SK-N-SH (cell line): ENCODE results near the gene NHERF2. TPM values are rescaled to one million over a fixed set of nuclear protein-coding genes. Genes with fewer than 3 reads are reported as not detected.

Experiments used
- CTCF ChIA-PET: fragments of 300-600, 350-600 bp; formaldehyde crosslinking; extraction: SDS; loops from one replicate; lab custom pipeline; 2021; lab: Yijun Ruan, JAX
- POLR2A ChIA-PET: fragments of 350-600 bp; sonication (Branson Sonifier 250); formaldehyde crosslinking; extraction: SDS; loops from one replicate; lab custom pipeline; 2020; ENCODE audit warnings: antibody characterized with exemption, inconsistent platforms; lab: Yijun Ruan, JAX
- DNase-seq: peaks from one replicate; pipeline ENCODE4 v3.0.0; 2012
- H2AFZ ChIP-seq: fragments of 200-600 bp; sonication (generic); 2 replicates; pipeline ENCODE4 v1.8.1; 2016; ENCODE audit warnings: antibody characterized with exemption, mild to moderate bottlenecking, low read depth
- H3F3A ChIP-seq: fragments of 200-600 bp; sonication (generic); replicated peaks from 2 replicates; pipeline ENCODE3; 2016; ENCODE audit warnings: antibody characterized with exemption, mild to moderate bottlenecking; ENCODE audit not compliant: insufficient read depth
- H3K27ac ChIP-seq, 2 experiments: fragments of 200-500 bp in 1 of 2; fragments of 200-600 bp in 1 of 2; sonication (Bioruptor generic) in 1 of 2; sonication (generic), shearing (Covaris generic) in 1 of 2; 2 replicates each; pipeline versions ENCODE4 v1.5.1 to v1.6.1; 2014 to 2016; ENCODE audit warnings: low read depth in 2 of 2, inconsistent platforms in 1 of 2, low read length in 1 of 2, mild to moderate bottlenecking in 1 of 2, mixed read lengths in 1 of 2
- H3K27me3 ChIP-seq: fragments of 200-600 bp; sonication (generic), shearing (Covaris generic); 2 replicates; pipeline ENCODE4 v1.6.1; 2016; ENCODE audit warnings: mixed run types; ENCODE audit not compliant: insufficient read depth
- H3K36me3 ChIP-seq, 2 experiments: fragments of 200-500 bp in 1 of 2; fragments of 200-600 bp in 1 of 2; sonication (Bioruptor generic) in 1 of 2; sonication (generic) in 1 of 2; replicated peaks in 1 of 2; 2 replicates each; pipeline versions ENCODE3 to v1.5.1; 2014 to 2016; ENCODE audit warnings: low read length in 1 of 2, mild to moderate bottlenecking in 1 of 2; ENCODE audit not compliant: insufficient read depth in 2 of 2, control insufficient read depth in 1 of 2
- H3K4me1 ChIP-seq, 2 experiments: fragments of 200-500 bp in 1 of 2; fragments of 200-600 bp in 1 of 2; sonication (Bioruptor generic) in 1 of 2; sonication (generic), shearing (Covaris generic) in 1 of 2; 2 replicates each; pipeline versions ENCODE4 v1.5.1 to v1.6.1; 2014 to 2016; ENCODE audit warnings: low read depth in 1 of 2, low read length in 1 of 2, mixed run types in 1 of 2; ENCODE audit not compliant: insufficient read depth in 2 of 2, control insufficient read depth in 1 of 2
- H3K4me2 ChIP-seq: fragments of 200-600 bp; sonication (generic), shearing (Covaris generic); 2 replicates; pipeline ENCODE4 v1.6.1; 2017; ENCODE audit warnings: mixed run types
- H3K4me3 ChIP-seq, 2 experiments: fragments of 200-500 bp in 1 of 2; fragments of 200-600 bp in 1 of 2; sonication (Bioruptor generic) in 1 of 2; sonication (generic), shearing (Covaris generic) in 1 of 2; 2 replicates each; pipeline versions ENCODE4 v1.5.1 to v1.8.1; 2014 to 2016; ENCODE audit warnings: low read depth in 2 of 2, inconsistent platforms in 1 of 2, low read length in 1 of 2, mild to moderate bottlenecking in 1 of 2, mixed read lengths in 1 of 2, moderate library complexity in 1 of 2
- H3K79me2 ChIP-seq: fragments of 200-600 bp; sonication (generic); 2 replicates; pipeline ENCODE4 v1.8.1; 2017; ENCODE audit warnings: mild to moderate bottlenecking; ENCODE audit not compliant: insufficient read depth
- H3K9ac ChIP-seq: fragments of 200-600 bp; sonication (generic); 2 replicates; pipeline ENCODE4 v1.6.1; 2017; ENCODE audit warnings: mixed run types
- H3K9me2 ChIP-seq: fragments of 200-600 bp; sonication (generic); 2 replicates; pipeline ENCODE4 v1.6.1; 2017; ENCODE audit warnings: mixed run types
- H3K9me3 ChIP-seq: fragments of 200-600 bp; sonication (generic); 2 replicates; pipeline ENCODE4 v1.6.1; 2017; ENCODE audit warnings: mixed run types, mild to moderate bottlenecking, moderate library complexity
- H4K20me1 ChIP-seq: fragments of 200-600 bp; sonication (generic); 2 replicates; pipeline ENCODE4 v1.6.1; 2017; ENCODE audit warnings: mild to moderate bottlenecking, mixed run types; ENCODE audit not compliant: insufficient read depth
- ELF1 ChIP-seq: IDR thresholded peaks from 2 replicates; pipeline ENCODE4 v1.4.0; 2012
- GATA2 ChIP-seq: sonication (generic); formaldehyde crosslinking; IDR thresholded peaks from 2 replicates; pipeline ENCODE4 v1.5.0; 2020; ENCODE audit warnings: mild to moderate bottlenecking, missing genetic modification reagents
- JUND ChIP-seq: IDR thresholded peaks from 2 replicates; pipeline ENCODE4 v1.4.0; 2012
- RCOR1 ChIP-seq: fragments of 150-350 bp; IDR thresholded peaks from 2 replicates; pipeline ENCODE4 v1.6.1; 2017; ENCODE audit warnings: antibody characterized with exemption, low read length
- RXRA ChIP-seq: IDR thresholded peaks from 2 replicates; pipeline ENCODE4 v1.4.0; 2012; ENCODE audit warnings: low read depth, mild to moderate bottlenecking, borderline replicate concordance
- TAF1 ChIP-seq: IDR thresholded peaks from 2 replicates; pipeline ENCODE4 v1.6.1; 2012; ENCODE audit warnings: low read depth, mild to moderate bottlenecking, low read length, moderate library complexity, borderline replicate concordance
- TCF12 ChIP-seq: IDR thresholded peaks from 2 replicates; pipeline ENCODE4 v1.4.0; 2012
- TEAD4 ChIP-seq: IDR thresholded peaks from 2 replicates; pipeline ENCODE4 v1.4.0; 2012; ENCODE audit warnings: mild to moderate bottlenecking, borderline replicate concordance; ENCODE audit not compliant: insufficient read depth
- USF1 ChIP-seq: IDR thresholded peaks from 2 replicates; pipeline ENCODE4 v1.4.0; 2012; ENCODE audit warnings: low read depth, borderline replicate concordance
- WGBS: methylation state at CpG from one replicate; pipeline ENCODE4 v1.1.6; 2017; ENCODE audit warnings: low lambda C conversion rate; 5-methylcytosine and 5-hydroxymethylcytosine counted together
- polyA plus RNA-seq, 3 experiments: library from polyadenylated mRNA; depleted of rRNA; stranded (reverse); fragments of >200 nt; gene quantifications; 2 replicates each; pipeline ENCODE4 v1.2.3, GENCODE V29; 2012

Gene NHERF2
- polyA plus RNA-seq (2012; rRNA removed): 45.2 and 53.8 TPM in 2 replicates
- polyA plus RNA-seq (2012; cell fraction: cytosol; rRNA removed): 30.7 and 46.0 TPM in 2 replicates
- 43.9 and 70.4 TPM in 2 replicates for polyA plus RNA-seq (2012; cell fraction: nucleus; rRNA removed)

GRCh38 chr16:2026461-2027023 lies at the start of gene NHERF2:
Gene NHERF2, plus strand, starts transcription at chr16:2026902. Its CDS starts 104 bp downstream, at chr16:2027006.
- H2AFZ ChIP-seq: no peak within 1 kb of the TSS
- ChIA-PET POLR2A (no interaction called here), CTCF (interaction anchor here (1.1 to 6.5 kb wide), 5 partner anchors 13 to 127 kb away, joined by 3 to 68 read pairs (median 5); no protein-coding TSS in a partner anchor)

DNA sequence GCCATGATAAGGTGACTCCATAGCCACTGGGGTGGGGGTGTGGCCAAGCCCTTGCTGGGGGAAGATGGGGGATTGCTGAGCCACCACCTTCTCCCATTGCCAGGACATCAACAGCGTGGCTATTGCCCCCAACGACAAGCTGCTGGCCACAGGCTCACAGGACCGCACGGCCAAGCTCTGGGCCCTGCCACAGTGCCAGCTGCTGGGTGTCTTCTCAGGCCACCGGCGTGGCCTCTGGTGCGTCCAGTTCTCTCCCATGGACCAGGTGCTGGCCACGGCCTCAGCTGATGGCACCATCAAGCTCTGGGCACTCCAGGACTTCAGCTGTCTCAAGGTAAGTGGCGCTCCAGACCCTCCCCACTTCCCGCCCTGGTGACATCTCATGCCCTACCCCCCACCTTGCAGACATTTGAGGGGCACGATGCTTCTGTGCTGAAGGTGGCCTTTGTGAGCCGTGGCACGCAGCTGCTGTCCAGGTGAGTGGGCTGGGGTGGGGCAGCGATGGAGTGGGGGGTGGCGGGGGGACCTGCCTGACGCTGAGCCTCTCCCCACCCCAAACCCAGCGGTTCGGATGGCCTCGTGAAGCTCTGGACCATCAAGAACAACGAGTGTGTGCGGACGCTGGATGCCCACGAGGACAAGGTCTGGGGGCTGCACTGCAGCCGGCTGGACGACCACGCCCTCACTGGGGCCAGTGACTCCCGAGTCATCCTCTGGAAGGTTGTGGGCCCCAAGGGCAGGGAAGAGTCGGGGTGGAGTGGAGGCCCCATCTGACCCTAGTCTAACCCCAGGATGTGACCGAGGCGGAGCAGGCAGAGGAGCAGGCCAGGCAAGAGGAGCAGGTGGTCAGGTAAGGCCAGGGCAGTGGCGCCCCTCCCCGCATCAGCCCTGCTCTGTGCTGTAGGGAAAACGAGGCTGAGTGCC lies 49.5 kb upstream of the NHERF2 start:
- H3K4me2 ChIP-seq: no peak overlapping the region
- peaks cover 0 to 10% of the 10 kb centered on the region in 2 experiments; a peak in 1 of 4 replicates for H3K4me1 ChIP-seq
- peaks cover 7% of the 10 kb centered on the region for H3F3A ChIP-seq
- no peak overlapping the region for H3K9ac ChIP-seq
- H3K27ac ChIP-seq: no peak overlapping the region
- H3K36me3 ChIP-seq: peaks cover 7 to 49% of the 10 kb centered on the region in 2 experiments
- WGBS: 91% methylated on average over 28 of the region's 33 CpGs
- DNase-seq: no peak
- no peak for TF ChIP-seq ELF1
- TF ChIP-seq TAF1: no peak
- no peak for TF ChIP-seq RXRA
- TF ChIP-seq, all 33 proteins: peak for 0
- CTCF ChIA-PET: interaction anchor here (1.3 kb wide), 1 partner anchor 9 kb away, joined by 3 read pairs; no protein-coding TSS in a partner anchor
- Histone ChIP-seq H3K79me2 (peaks cover 20% of the 10 kb centered on the region), H3K9me3 (no peaks in the 10 kb centered on the region), H3K9me2 (no peaks in the 10 kb centered on the region), H3K4me3 (no peak overlapping the region), H4K20me1 (no peaks in the 10 kb centered on the region), H2AFZ (no peak overlapping the region), H3K27me3 (no peaks in the 10 kb centered on the region)
- POLR2A ChIA-PET: interaction anchor here (0.6 kb wide), 1 partner anchor 13 kb away, joined by 4 read pairs; the partner anchor contains the start of gene RPS2

More at GRCh38 chr16:2026461-2027023, at the start of gene NHERF2:
- peaks cover 9% of the 10 kb centered on the region for H3F3A ChIP-seq
- peak within 1 kb of the TSS; percentile 61 for H3K9ac ChIP-seq
- H3K4me2 ChIP-seq: peak within 1 kb of the TSS; percentile 90
- peaks cover 15% of the 10 kb centered on the region; the same call in 1 of the 2 replicates for H3K79me2 ChIP-seq
- 17% methylated on average over 25 of the region's 59 CpGs for WGBS
- no peak for TF ChIP-seq RCOR1
- no peak for TF ChIP-seq TEAD4
- TF ChIP-seq JUND: no peak
- TF ChIP-seq GATA2 (CRISPR knock-in tag): no peak
- TF ChIP-seq USF1: no peak
- TF ChIP-seq TCF12: no peak
- TF ChIP-seq, all 33 proteins: peak for 0
- peak; percentile 90 for DNase-seq
- Histone ChIP-seq H3K9me2 (no peaks in the 10 kb centered on the region), H4K20me1 (peaks cover 8% of the 10 kb centered on the region; the same call in 1 of the 2 replicates), H3K4me3 (peak within 1 kb of the TSS; percentile 56 to 67), H3K27me3 (no peaks in the 10 kb centered on the region), H3K4me1 (peaks cover 7 to 29% of the 10 kb centered on the region in 2 experiments; a peak in 2 of 4 replicates), H3K27ac (peak within 1 kb of the TSS in 1 of 2 experiments; percentile 28; a peak in 1 of 4 replicates), H3K36me3 (peaks cover 0 to 6% of the 10 kb centered on the region in 2 experiments), H3K9me3 (no peaks in the 10 kb centered on the region)
